ENCODE results near the gene SH3BP5L. TPM values are rescaled to one million over a fixed set of nuclear protein-coding genes. Genes with fewer than 3 reads are reported as not detected.

The SH3BP5L gene
- total RNA-seq, 4 donors from 2014 or later = 7.2 to 18.8 (median 13.1) TPM

GRCh38 chr1:248805876-248806275 lies 19.8 kb downstream of the SH3BP5L start:
- no peak for TF ChIP-seq CTCF (IDR thresholded peaks at IDR 0.05; ENCODE audit: low read depth)

- TF ChIP-seq CTCF (IDR thresholded peaks at IDR 0.05; ENCODE audit: low read depth) = no peak
These were observed 20.7 kb downstream of the SH3BP5L start for GRCh38 chr1:248804771-248805681.

GRCh38 chr1:248802454-248802853 lies 23.3 kb downstream of the SH3BP5L start:
- TF ChIP-seq CTCF (IDR thresholded peaks at IDR 0.05; ENCODE audit: low read depth) = no peak

GRCh38 chr1:248800459-248800858 lies 25.3 kb downstream of the SH3BP5L start:
- no peak for TF ChIP-seq CTCF (IDR thresholded peaks at IDR 0.05; ENCODE audit: low read depth)

- TF ChIP-seq CTCF (IDR thresholded peaks at IDR 0.05; ENCODE audit: low read depth) = no peak
These were observed 26.9 kb downstream of the SH3BP5L start for GRCh38 chr1:248798791-248799190.

- TF ChIP-seq CTCF (IDR thresholded peaks at IDR 0.05; ENCODE audit: low read depth) = no peak
These were observed 32.1 kb downstream of the SH3BP5L start for GRCh38 chr1:248793592-248793991.

GRCh38 chr1:248792342-248792741 lies 33.4 kb downstream of the SH3BP5L start:
- TF ChIP-seq CTCF (IDR thresholded peaks at IDR 0.05; ENCODE audit: low read depth) = no peak
